MM.1S (cell line): Measurements from ENCODE around the gene ALPL.

Experiments used
- DNase-seq: peaks from one replicate; pipeline ENCODE4 v3.0.0-alpha.2; 2015
- H2AFZ ChIP-seq: fragments of 300-600 bp; sonication (generic); 2 replicates; pipeline ENCODE4 v1.6.0; 2016; ENCODE audit warnings: antibody characterized with exemption, low read length
- H3F3A ChIP-seq: fragments of 300-600 bp; sonication (generic); 2 replicates; pipeline ENCODE4 v1.6.1; 2016; ENCODE audit warnings: mild to moderate bottlenecking, antibody characterized with exemption, low read length, moderate library complexity, mixed read lengths; ENCODE audit not compliant: insufficient read depth
- H3K27ac ChIP-seq: fragments of 300-600 bp; sonication (generic); 2 replicates; pipeline ENCODE4 v1.5.1; 2016; ENCODE audit warnings: mild to moderate bottlenecking, low read length
- H3K27me3 ChIP-seq: fragments of 300-600 bp; sonication (generic); replicated peaks from 2 replicates; pipeline ENCODE4 v1.6.0; 2016; ENCODE audit warnings: low read length; ENCODE audit not compliant: insufficient read depth
- H3K36me3 ChIP-seq: fragments of 300-600 bp; sonication (generic); replicated peaks from 2 replicates; pipeline ENCODE4 v1.6.1; 2016; ENCODE audit warnings: mild to moderate bottlenecking, low read length, mixed read lengths; ENCODE audit not compliant: insufficient read depth
- H3K4me1 ChIP-seq: fragments of 300-600 bp; sonication (generic); 2 replicates; pipeline ENCODE4 v1.6.1; 2016; ENCODE audit warnings: low read length, mixed read lengths
- H3K4me2 ChIP-seq: fragments of 300-600 bp; sonication (generic); 2 replicates; pipeline ENCODE4 v1.6.0; 2016; ENCODE audit warnings: low read depth, low read length
- H3K4me3 ChIP-seq: fragments of 300-600 bp; sonication (generic); 2 replicates; pipeline ENCODE4 v1.5.1; 2016; ENCODE audit warnings: low read length, mixed read lengths
- H3K79me2 ChIP-seq: fragments of 300-600 bp; sonication (generic); 2 replicates; pipeline ENCODE4 v1.6.1; 2016; ENCODE audit warnings: mixed run types, low read length, mixed read lengths
- H3K9ac ChIP-seq: fragments of 300-600 bp; sonication (generic); 2 replicates; pipeline ENCODE4 v1.6.1; 2016; ENCODE audit warnings: low read length, mixed read lengths
- H3K9me2 ChIP-seq: fragments of 300-600 bp; sonication (generic); replicated peaks from 2 replicates; pipeline ENCODE4 v1.6.1; 2016; ENCODE audit warnings: mild to moderate bottlenecking, low read length, mixed read lengths; ENCODE audit not compliant: insufficient read depth
- H3K9me3 ChIP-seq: fragments of 300-600 bp; sonication (generic); replicated peaks from 2 replicates; pipeline ENCODE4 v1.6.1; 2016; ENCODE audit warnings: mild to moderate bottlenecking, low read length, mixed read lengths; ENCODE audit not compliant: insufficient read depth
- H4K20me1 ChIP-seq: fragments of 300-600 bp; sonication (generic); 2 replicates; pipeline ENCODE4 v1.6.1; 2016; ENCODE audit warnings: mild to moderate bottlenecking, low read length, moderate library complexity, mixed read lengths; ENCODE audit not compliant: insufficient read depth
- EZH2 ChIP-seq: fragments of 300-600 bp; sonication (generic); optimal IDR thresholded peaks from 2 replicates; pipeline ENCODE3; 2017; ENCODE audit warnings: low read depth, mild to moderate bottlenecking, antibody characterized with exemption, low read length, mixed read lengths
- EZH2phosphoT487 ChIP-seq: fragments of 300-600 bp; sonication (generic); IDR thresholded peaks from 2 replicates; pipeline ENCODE4 v1.6.1; 2018; ENCODE audit warnings: antibody characterized with exemption, low read length
- TF ChIP-seq, protein P1 (sequence below): fragments of 300-600 bp; sonication (generic); IDR thresholded peaks from 2 replicates; pipeline ENCODE4 v1.5.1; 2016; ENCODE audit warnings: antibody characterized with exemption, low read length, mixed read lengths

ALPL gene

DNA sequence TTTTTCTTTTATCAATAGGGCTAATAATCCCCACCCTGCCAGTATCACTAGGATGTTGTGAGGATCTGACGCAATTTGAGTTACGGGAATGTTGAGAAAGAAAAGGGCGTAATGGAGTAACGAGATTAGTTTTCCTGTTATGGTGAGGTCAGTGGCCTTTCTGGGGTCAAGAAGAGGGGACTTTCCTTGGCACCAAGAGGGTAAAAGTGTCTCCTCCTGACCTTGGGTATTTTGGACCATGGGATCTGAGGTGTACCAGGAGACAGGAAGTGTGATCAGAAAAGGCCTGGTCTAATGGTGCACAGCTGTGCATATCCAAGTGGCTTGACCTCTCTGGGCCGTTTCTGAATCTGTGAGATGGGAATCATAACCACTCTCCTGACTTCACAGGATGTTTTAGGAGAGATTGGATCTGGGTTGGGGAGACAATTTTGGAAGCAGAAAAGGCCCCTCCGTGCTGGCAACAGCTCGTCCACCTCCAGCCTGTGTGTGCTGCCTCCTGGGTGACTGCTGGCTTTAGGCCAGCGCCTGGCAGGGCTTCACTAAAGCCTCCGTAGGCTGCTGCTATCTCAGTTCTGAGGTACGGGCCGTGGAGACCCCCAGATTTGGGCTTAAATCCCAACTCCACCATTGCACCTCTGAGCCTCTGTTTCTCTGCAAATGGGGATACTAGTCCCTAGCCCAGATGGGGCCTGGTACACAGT, 37.1 kb downstream of the ALPL start:
- Histone ChIP-seq H3K4me2 (no peak overlapping the region), H3K79me2 (no peaks in the 10 kb centered on the region), H3K27ac (no peak overlapping the region), H3K4me1 (no peaks in the 10 kb centered on the region), H3K9ac (no peak overlapping the region), H3F3A (no peaks in the 10 kb centered on the region), H3K27me3 (peaks cover 67% of the 10 kb centered on the region), H3K36me3 (no peaks in the 10 kb centered on the region), H3K9me3 (no peaks in the 10 kb centered on the region), H2AFZ (no peak overlapping the region), H3K4me3 (no peak overlapping the region), H4K20me1 (no peaks in the 10 kb centered on the region), H3K9me2 (no peaks in the 10 kb centered on the region)
- TF ChIP-seq EZH2 (no peak), EZH2phosphoT487 (no peak)
- TF ChIP-seq, protein P1, sequence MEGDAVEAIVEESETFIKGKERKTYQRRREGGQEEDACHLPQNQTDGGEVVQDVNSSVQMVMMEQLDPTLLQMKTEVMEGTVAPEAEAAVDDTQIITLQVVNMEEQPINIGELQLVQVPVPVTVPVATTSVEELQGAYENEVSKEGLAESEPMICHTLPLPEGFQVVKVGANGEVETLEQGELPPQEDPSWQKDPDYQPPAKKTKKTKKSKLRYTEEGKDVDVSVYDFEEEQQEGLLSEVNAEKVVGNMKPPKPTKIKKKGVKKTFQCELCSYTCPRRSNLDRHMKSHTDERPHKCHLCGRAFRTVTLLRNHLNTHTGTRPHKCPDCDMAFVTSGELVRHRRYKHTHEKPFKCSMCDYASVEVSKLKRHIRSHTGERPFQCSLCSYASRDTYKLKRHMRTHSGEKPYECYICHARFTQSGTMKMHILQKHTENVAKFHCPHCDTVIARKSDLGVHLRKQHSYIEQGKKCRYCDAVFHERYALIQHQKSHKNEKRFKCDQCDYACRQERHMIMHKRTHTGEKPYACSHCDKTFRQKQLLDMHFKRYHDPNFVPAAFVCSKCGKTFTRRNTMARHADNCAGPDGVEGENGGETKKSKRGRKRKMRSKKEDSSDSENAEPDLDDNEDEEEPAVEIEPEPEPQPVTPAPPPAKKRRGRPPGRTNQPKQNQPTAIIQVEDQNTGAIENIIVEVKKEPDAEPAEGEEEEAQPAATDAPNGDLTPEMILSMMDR: no peak
- no peak for DNase-seq

DNA sequence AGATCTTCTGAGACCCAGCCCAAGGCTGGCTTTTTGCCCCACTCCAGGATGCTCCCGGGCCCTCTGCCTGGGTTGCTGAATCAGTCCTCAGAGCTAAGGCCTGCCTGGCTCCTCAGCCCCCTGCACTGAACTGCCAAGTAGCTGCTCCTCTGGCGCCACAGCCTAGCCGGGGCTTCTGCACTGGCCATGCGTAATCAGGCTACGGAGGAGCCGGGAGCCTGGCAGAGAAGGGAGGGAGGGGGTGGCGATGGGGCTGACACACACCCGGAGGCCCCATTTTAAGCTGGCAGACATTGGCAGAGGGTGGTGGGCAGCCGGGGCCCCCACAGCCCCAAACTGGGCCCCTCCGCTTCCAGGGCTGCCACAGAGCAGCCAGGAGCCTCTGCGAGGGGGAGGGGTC, 38.7 kb downstream of the ALPL start:
- Histone ChIP-seq H3K27ac (no peak overlapping the region), H3K9me2 (no peaks in the 10 kb centered on the region), H3K9ac (no peak overlapping the region), H4K20me1 (no peaks in the 10 kb centered on the region), H3K36me3 (no peaks in the 10 kb centered on the region), H3K79me2 (no peaks in the 10 kb centered on the region), H3F3A (no peaks in the 10 kb centered on the region), H3K4me3 (no peak overlapping the region), H3K4me2 (no peak overlapping the region), H3K4me1 (no peaks in the 10 kb centered on the region), H3K9me3 (no peaks in the 10 kb centered on the region), H2AFZ (no peak overlapping the region), H3K27me3 (peaks cover 60% of the 10 kb centered on the region)
- no peak for DNase-seq
- TF ChIP-seq, protein P1: no peak
- TF ChIP-seq EZH2phosphoT487 (no peak), EZH2 (no peak)

DNA sequence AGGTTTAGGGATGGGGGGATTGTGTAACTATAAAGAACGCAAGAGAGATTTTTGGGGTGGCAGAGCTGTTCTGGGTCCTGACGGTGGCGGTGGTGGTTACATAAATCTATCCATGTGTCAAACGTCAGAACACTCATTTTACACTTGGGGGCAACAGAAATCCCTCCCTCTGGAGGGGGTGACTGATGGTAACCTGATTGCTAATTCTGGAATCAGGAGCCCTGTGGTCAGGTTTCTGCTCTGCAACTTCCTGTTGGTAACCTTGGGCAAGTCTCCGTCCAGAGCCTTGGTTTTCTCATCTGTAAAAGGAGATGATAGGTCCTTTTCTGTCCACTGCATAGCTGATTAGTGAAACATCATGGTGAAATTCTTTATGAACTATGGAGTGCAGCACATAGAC, 40.9 kb downstream of the ALPL start:
- H3K9me2 ChIP-seq: no peaks in the 10 kb centered on the region
- H3K27me3 ChIP-seq: peaks cover 66% of the 10 kb centered on the region
- H3F3A ChIP-seq: no peaks in the 10 kb centered on the region
- no peak overlapping the region for H3K4me3 ChIP-seq
- no peak for DNase-seq
- no peak overlapping the region for H2AFZ ChIP-seq
- no peaks in the 10 kb centered on the region for H3K79me2 ChIP-seq
- no peaks in the 10 kb centered on the region for H4K20me1 ChIP-seq
- H3K9me3 ChIP-seq: no peaks in the 10 kb centered on the region
- H3K4me1 ChIP-seq: no peaks in the 10 kb centered on the region
- no peak overlapping the region for H3K27ac ChIP-seq
- H3K9ac ChIP-seq: no peak overlapping the region
- H3K4me2 ChIP-seq: peak overlapping the region; percentile 1; the same call in 1 of the 2 replicates
- TF ChIP-seq EZH2 (no peak), EZH2phosphoT487 (no peak)
- TF ChIP-seq, protein P1: no peak
- no peaks in the 10 kb centered on the region for H3K36me3 ChIP-seq
